ENCODE data around the gene GALNT9. TPM values are rescaled to one million over a fixed set of nuclear protein-coding genes. Genes with fewer than 3 reads are reported as not detected.

The GALNT9 gene
- total and polyA plus RNA-seq, 5 donors from 2014 or later: 0.37 to 0.69 (median 0.64) TPM; not detected in 2

DNA sequence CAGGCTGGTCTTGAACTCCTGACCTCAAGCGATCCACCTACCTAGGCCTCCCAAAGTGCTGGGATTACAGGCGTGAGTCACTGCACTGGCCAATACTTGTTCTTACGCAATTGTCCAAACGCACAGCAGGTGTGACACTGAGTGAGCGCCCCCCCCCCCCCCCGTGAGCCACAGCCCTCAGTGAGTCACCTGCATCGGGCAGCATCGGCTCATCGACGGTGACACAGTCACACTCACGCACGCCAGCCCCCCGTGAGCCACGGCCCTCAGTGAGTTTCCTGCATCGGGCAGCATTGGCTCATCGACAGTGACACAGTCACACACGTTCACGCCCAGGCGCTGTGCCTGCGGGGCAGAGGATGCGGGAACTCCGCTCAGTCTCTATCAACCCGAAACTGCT lies 42.5 kb downstream of the GALNT9 start:
- H3K4me1 Mint-ChIP-seq: peaks cover 0 to 20% (median 3%) of the 10 kb centered on the region in 4 donors
- H3K27me3 Mint-ChIP-seq: no peaks in the 10 kb centered on the region
- H3K27me3 ChIP-seq (ENCODE audit: control insufficient read depth, insufficient read depth, low read length): no peaks in the 10 kb centered on the region
- H3K9me3 ChIP-seq (ENCODE audit: control insufficient read depth in 2 of 2, low read length in 2 of 2): no peaks in the 10 kb centered on the region
- no peaks in the 10 kb centered on the region for H3K36me3 ChIP-seq (ENCODE audit: control insufficient read depth, insufficient read depth, low read length)
- no peak overlapping the region for H3K27ac ChIP-seq (ENCODE audit: insufficient read depth, low read length, poor library complexity, severe bottlenecking)
- H3K4me3 Mint-ChIP-seq: no peak overlapping the region
- DNase-seq (no peak), ATAC-seq (ENCODE audit: low read depth in 2 of 2) (no peak)
- peaks cover 0 to 3% (median 0%) of the 10 kb centered on the region in 7 donors for H3K9me3 Mint-ChIP-seq
- peaks cover 14% of the 10 kb centered on the region for H3K4me1 ChIP-seq (ENCODE audit: control insufficient read depth, insufficient read depth, low read length, poor library complexity, severe bottlenecking)
- no peak overlapping the region for H3K27ac Mint-ChIP-seq
- no peaks in the 10 kb centered on the region for H3K36me3 Mint-ChIP-seq
- no peak overlapping the region for H3K4me3 ChIP-seq (ENCODE audit: low read depth, low read length)

DNA sequence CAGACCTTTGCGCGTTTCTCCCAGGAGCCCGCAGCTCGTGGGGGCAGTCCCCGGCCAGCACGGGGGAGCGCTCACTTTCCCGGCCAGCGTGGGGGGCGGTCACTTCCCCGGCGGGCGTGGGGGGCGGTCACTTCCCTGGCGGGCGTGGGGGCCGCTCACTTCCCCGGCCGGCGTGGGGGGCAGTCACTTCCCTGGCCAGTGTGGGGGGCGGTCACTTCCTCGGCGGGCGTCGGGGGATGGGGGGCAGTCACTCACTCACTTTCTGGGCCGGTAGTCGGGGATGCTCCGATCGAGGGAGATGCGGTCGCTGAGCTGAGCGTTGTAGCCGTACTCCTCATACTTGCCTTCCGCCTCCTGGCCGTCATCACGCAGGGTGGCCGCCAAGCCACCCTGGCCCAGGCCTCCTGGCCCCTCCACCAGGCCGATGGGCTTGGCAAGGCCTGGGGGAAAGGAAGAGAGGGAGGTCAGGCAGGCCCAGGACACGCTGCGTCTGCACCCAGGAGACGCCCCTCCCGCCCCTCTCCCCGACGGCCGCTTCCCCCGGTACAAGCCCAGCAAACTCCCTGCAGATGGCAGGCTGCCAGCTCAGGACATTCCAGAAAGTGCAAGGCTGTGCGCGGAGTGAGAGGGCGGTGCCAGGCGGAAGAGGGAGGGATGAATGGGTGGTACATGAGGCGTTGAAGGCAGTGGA lies 43.3 kb downstream of the GALNT9 start:
- Histone ChIP-seq H3K4me3 (ENCODE audit: low read depth, low read length) (no peak overlapping the region), H3K36me3 (ENCODE audit: control insufficient read depth, insufficient read depth, low read length) (no peaks in the 10 kb centered on the region), H3K9me3 (ENCODE audit: control insufficient read depth in 2 of 2, low read length in 2 of 2) (no peaks in the 10 kb centered on the region), H3K4me1 (ENCODE audit: control insufficient read depth, insufficient read depth, low read length, poor library complexity, severe bottlenecking) (peaks cover 14% of the 10 kb centered on the region), H3K27ac (ENCODE audit: insufficient read depth, low read length, poor library complexity, severe bottlenecking) (no peak overlapping the region), H3K27me3 (ENCODE audit: control insufficient read depth, insufficient read depth, low read length) (no peaks in the 10 kb centered on the region)
- Mint-ChIP-seq H3K36me3 (no peaks in the 10 kb centered on the region), H3K9me3 (peaks cover 0 to 3% (median 0%) of the 10 kb centered on the region in 7 donors), H3K4me1 (peaks cover 0 to 20% (median 3%) of the 10 kb centered on the region in 4 donors), H3K27ac (no peak overlapping the region), H3K27me3 (no peaks in the 10 kb centered on the region), H3K4me3 (no peak overlapping the region)
- no peak for DNase-seq
- no peak for ATAC-seq (ENCODE audit: low read depth in 2 of 2)

DNA sequence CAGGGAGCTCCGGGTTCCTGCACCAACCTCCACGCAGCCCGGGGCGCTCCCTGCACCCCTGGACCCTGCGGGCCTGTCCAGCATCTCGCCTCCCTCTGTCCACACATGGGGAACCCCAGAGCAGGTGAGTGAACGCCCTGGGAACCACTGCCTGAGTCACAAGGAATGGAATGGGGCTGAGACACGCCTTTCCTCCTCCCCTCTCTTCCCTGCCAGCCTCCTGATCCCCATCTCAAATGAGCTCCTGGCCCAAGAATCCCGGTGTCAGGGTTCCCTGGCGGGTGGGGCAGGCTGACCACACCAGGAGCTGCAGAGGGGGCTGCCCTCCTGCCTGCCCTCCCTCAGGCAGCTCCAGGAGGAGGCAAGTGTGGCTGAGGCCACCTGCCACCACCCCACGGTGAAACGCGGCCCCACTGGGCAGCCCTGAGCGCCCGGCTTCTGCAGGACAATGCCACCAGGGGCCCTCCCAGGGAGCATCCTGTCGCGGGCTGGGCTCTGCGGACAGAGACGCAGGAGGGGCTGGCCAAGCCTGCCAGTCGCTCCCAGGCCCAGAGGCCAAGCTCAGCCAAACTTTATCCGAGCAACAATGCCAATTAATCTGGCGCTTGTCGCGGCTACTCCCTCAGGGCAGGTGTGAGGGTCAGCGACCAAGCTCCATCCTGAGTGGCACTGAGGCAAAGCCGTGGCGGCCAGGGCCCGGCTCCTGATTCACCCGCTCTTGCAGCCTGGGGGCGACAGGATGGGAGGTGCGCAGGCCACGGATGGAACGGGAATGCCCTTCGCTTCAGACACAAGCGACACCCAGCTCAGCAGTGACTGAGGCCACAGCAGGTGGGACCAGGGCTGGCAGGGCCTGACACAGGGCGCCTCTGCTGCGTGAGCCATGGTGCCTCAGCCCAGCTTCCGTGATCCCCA lies 44.3 kb downstream of the GALNT9 start:
- Mint-ChIP-seq H3K9me3 (peaks cover 0 to 3% (median 0%) of the 10 kb centered on the region in 7 donors), H3K27me3 (no peaks in the 10 kb centered on the region), H3K27ac (no peak overlapping the region), H3K4me3 (peak overlapping the region in 1 of 4 donors; percentile 62), H3K4me1 (peaks cover 0 to 20% (median 3%) of the 10 kb centered on the region in 4 donors), H3K36me3 (no peaks in the 10 kb centered on the region)
- DNase-seq (no peak), ATAC-seq (ENCODE audit: low read depth in 2 of 2) (no peak)
- Histone ChIP-seq H3K9me3 (ENCODE audit: control insufficient read depth in 2 of 2, low read length in 2 of 2) (no peaks in the 10 kb centered on the region), H3K4me1 (ENCODE audit: control insufficient read depth, insufficient read depth, low read length, poor library complexity, severe bottlenecking) (peaks cover 14% of the 10 kb centered on the region), H3K4me3 (ENCODE audit: low read depth, low read length) (no peak overlapping the region), H3K27me3 (ENCODE audit: control insufficient read depth, insufficient read depth, low read length) (no peaks in the 10 kb centered on the region), H3K27ac (ENCODE audit: insufficient read depth, low read length, poor library complexity, severe bottlenecking) (no peak overlapping the region), H3K36me3 (ENCODE audit: control insufficient read depth, insufficient read depth, low read length) (no peaks in the 10 kb centered on the region)

DNA sequence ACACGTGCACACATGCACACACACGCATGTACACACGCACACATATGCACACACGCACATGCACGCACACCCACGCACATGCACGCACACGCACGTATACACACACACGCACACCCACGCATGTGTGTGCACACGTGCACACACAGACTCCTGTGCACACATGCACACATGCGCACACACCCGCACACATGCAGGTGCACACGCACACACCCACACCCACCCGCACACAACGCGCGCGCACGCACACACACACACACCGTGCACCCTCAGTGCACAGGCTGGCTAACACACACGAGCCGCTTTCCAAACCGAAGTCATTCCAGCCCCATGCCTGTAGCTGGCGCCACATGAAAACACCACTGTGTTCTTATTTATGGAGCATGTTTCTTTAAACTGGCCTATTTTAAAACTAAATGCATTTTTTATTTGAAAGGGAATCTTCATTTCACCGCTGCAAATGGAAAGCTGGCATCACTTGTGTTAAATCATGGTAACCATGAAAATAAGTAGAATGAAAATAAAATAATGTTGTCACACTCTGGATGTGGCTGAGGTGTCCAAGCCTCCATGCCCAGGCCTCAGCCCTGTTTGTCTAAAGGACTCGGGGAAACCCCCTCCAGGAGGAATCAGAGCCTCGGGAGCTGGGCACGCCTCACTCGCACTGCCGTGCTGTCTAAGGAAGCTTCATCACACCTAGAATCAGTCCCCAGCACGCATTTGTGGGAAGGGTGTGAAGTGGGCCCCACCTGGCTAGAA lies 45.1 kb downstream of the GALNT9 start:
- peak overlapping the region in 3 of 4 donors; percentile 66 to 70 (median 68) for H3K4me3 Mint-ChIP-seq
- H3K4me3 ChIP-seq (ENCODE audit: low read depth, low read length): no peak overlapping the region
- DNase-seq: no peak

GRCh38 chr12:132282950-132283771 lies 46.2 kb downstream of the GALNT9 start:
- Mint-ChIP-seq H3K27ac (no peak overlapping the region), H3K4me1 (peaks cover 0 to 17% (median 3%) of the 10 kb centered on the region in 4 donors), H3K27me3 (no peaks in the 10 kb centered on the region), H3K4me3 (peak overlapping the region in 2 of 4 donors; percentile 53 to 68), H3K36me3 (no peaks in the 10 kb centered on the region), H3K9me3 (peaks cover 0 to 2% (median 0%) of the 10 kb centered on the region in 7 donors)
- DNase-seq: peak in 2 of 3 donors; percentile 33 to 57
- Histone ChIP-seq H3K27ac (ENCODE audit: insufficient read depth, low read length, poor library complexity, severe bottlenecking) (no peak overlapping the region), H3K27me3 (ENCODE audit: control insufficient read depth, insufficient read depth, low read length) (no peaks in the 10 kb centered on the region), H3K9me3 (ENCODE audit: control insufficient read depth in 2 of 2, low read length in 2 of 2) (no peaks in the 10 kb centered on the region), H3K36me3 (ENCODE audit: control insufficient read depth, insufficient read depth, low read length) (no peaks in the 10 kb centered on the region), H3K4me3 (ENCODE audit: low read depth, low read length) (no peak overlapping the region), H3K4me1 (ENCODE audit: control insufficient read depth, insufficient read depth, low read length, poor library complexity, severe bottlenecking) (peaks cover 14% of the 10 kb centered on the region)
- no peak for ATAC-seq (ENCODE audit: low read depth in 2 of 2)

More for the DNA sequence above, 45.1 kb downstream of the GALNT9 start:
- Histone ChIP-seq H3K4me1 (ENCODE audit: control insufficient read depth, insufficient read depth, low read length, poor library complexity, severe bottlenecking) (peaks cover 14% of the 10 kb centered on the region), H3K27ac (ENCODE audit: insufficient read depth, low read length, poor library complexity, severe bottlenecking) (no peak overlapping the region), H3K9me3 (ENCODE audit: control insufficient read depth in 2 of 2, low read length in 2 of 2) (no peaks in the 10 kb centered on the region), H3K36me3 (ENCODE audit: control insufficient read depth, insufficient read depth, low read length) (no peaks in the 10 kb centered on the region), H3K27me3 (ENCODE audit: control insufficient read depth, insufficient read depth, low read length) (no peaks in the 10 kb centered on the region)
- ATAC-seq (ENCODE audit: low read depth in 2 of 2): no peak
- no peaks in the 10 kb centered on the region for H3K27me3 Mint-ChIP-seq
- no peaks in the 10 kb centered on the region for H3K36me3 Mint-ChIP-seq
- peaks cover 0 to 20% (median 3%) of the 10 kb centered on the region in 4 donors for H3K4me1 Mint-ChIP-seq
- H3K9me3 Mint-ChIP-seq: peaks cover 0 to 3% (median 0%) of the 10 kb centered on the region in 7 donors
- no peak overlapping the region for H3K27ac Mint-ChIP-seq

- Mint-ChIP-seq H3K27me3 (no peaks in the 10 kb centered on the region), H3K36me3 (no peaks in the 10 kb centered on the region), H3K4me1 (peaks cover 0 to 17% (median 3%) of the 10 kb centered on the region in 4 donors), H3K9me3 (peaks cover 0 to 2% (median 0%) of the 10 kb centered on the region in 7 donors), H3K4me3 (no peak overlapping the region), H3K27ac (no peak overlapping the region)
- H3K4me1 ChIP-seq (ENCODE audit: control insufficient read depth, insufficient read depth, low read length, poor library complexity, severe bottlenecking): peaks cover 14% of the 10 kb centered on the region
- no peak for ATAC-seq (ENCODE audit: low read depth in 2 of 2)
- H3K36me3 ChIP-seq (ENCODE audit: control insufficient read depth, insufficient read depth, low read length): no peaks in the 10 kb centered on the region
- no peaks in the 10 kb centered on the region for H3K27me3 ChIP-seq (ENCODE audit: control insufficient read depth, insufficient read depth, low read length)
- DNase-seq: no peak
- no peak overlapping the region for H3K27ac ChIP-seq (ENCODE audit: insufficient read depth, low read length, poor library complexity, severe bottlenecking)
- no peaks in the 10 kb centered on the region for H3K9me3 ChIP-seq (ENCODE audit: control insufficient read depth in 2 of 2, low read length in 2 of 2)
- H3K4me3 ChIP-seq (ENCODE audit: low read depth, low read length): no peak overlapping the region
These were observed 47.1 kb downstream of the GALNT9 start for GRCh38 chr12:132282031-132282949.
